ENCODE measurements around the gene TRAPPC3L. TPM values are rescaled to one million over a fixed set of nuclear protein-coding genes. Genes with fewer than 3 reads are reported as not detected.

Gene TRAPPC3L
- total and polyA plus RNA-seq, 9 of the 15 experiments (the other 6 are each of a cell fraction or from before 2014, with no cell fraction given) = not detected

- TF ChIP-seq ZNF398 (CRISPR knock-in tag; IDR thresholded peaks at IDR 0.05) = no peak
- TF ChIP-seq CBFA2T3 (IDR thresholded peaks at IDR 0.05) = no peak
- TF ChIP-seq MIER1 (IDR thresholded peaks at IDR 0.05; ENCODE audit: low read depth) = no peak
Measured at GRCh38 chr6:116564311-116564710, 18.8 kb upstream of the TRAPPC3L start (continued).

- Histone ChIP-seq H3K79me2 (ENCODE audit: control insufficient read depth, insufficient read depth, low read length) (no peaks in the 10 kb centered on the region), H3K27me3 (ENCODE audit: control insufficient read depth in 2 of 2, insufficient read depth in 2 of 2, low read length in 2 of 2) (no peaks in the 10 kb centered on the region), H3K27ac (ENCODE audit: extremely low read depth, low read depth, low read length) (no peak overlapping the region), H3K9ac (ENCODE audit: insufficient read depth in 1 of 2, low read depth in 2 of 2, low read length in 2 of 2) (no peak overlapping the region), H3K4me2 (ENCODE audit: insufficient read depth, low read length) (no peak overlapping the region), H3K9me3 (replicated peaks; ENCODE audit: control insufficient read depth, insufficient read depth, low read depth, low read length) (no peaks in the 10 kb centered on the region), H3K9me1 (ENCODE audit: control insufficient read depth, insufficient read depth, low read length) (no peaks in the 10 kb centered on the region), H3K36me3 (ENCODE audit: control insufficient read depth, insufficient read depth, low read length) (no peaks in the 10 kb centered on the region), H2AFZ (ENCODE audit: low read depth, low read length) (no peak overlapping the region), H3K4me3 (no peak overlapping the region), H4K20me1 (replicated peaks; ENCODE audit: control insufficient read depth, insufficient read depth, low read length) (no peaks in the 10 kb centered on the region), H3K4me1 (replicated peaks in 1 of 2; ENCODE audit: control insufficient read depth in 2 of 2, insufficient read depth in 2 of 2, low read length in 2 of 2) (peaks cover 15 to 17% of the 10 kb centered on the region in 2 experiments; a peak in 4 of 5 replicates)
- ChIA-PET POLR2A (interaction anchor here (0.6 to 0.8 kb wide), 2 partner anchors 57 to 310 kb away, joined by 3 read pairs; partner anchors contain the start of gene TSPYL4), CTCF (ENCODE audit: low intra/inter-chr PET ratio) (no interaction called here)
- DNase-seq (ENCODE audit: extremely low read depth in 1 of 4, low spot score in 3 of 4) (no peak), ATAC-seq (no peak), FAIRE-seq (no peak)
- 85% methylated on average over 9 of the region's 9 CpGs for WGBS (ENCODE audit: insufficient coverage, low coverage, missing lambda C conversion rate)
- intact Hi-C loops (cut with micrococcal nuclease) = no loop called here
- BruUV-seq (replicated peaks) = no TSS peak
- in situ Hi-C loops (cut with MboI) = no loop called here
- no peak for TF ChIP-seq E2F4 (CRISPR knock-in tag; IDR thresholded peaks at IDR 0.05; ENCODE audit: low read depth)
- TF ChIP-seq ZNF695 (CRISPR knock-in tag; IDR thresholded peaks at IDR 0.05) = no peak
- TF ChIP-seq ZNF407 (IDR thresholded peaks at IDR 0.05; ENCODE audit: low read depth) = no peak
- no peak for TF ChIP-seq KDM2B (CRISPR knock-in tag; IDR thresholded peaks at IDR 0.05)
- no peak for TF ChIP-seq POLR2A (conservative IDR thresholded peaks at IDR 0.05)
- TF ChIP-seq IFI16 (CRISPR knock-in tag; IDR thresholded peaks at IDR 0.05) = no peak
- no peak for TF ChIP-seq WHSC1 (IDR thresholded peaks at IDR 0.05; ENCODE audit: low read length)
- TF ChIP-seq MTF1 (CRISPR knock-in tag; IDR thresholded peaks at IDR 0.05; ENCODE audit: borderline replicate concordance) = no peak
Measured at GRCh38 chr6:116563830-116564229, 18.3 kb upstream of the TRAPPC3L start.
